H1 (cell line): Measurements from ENCODE around the gene VOPP1.

Experiments used
- CHD1 ChIP-seq: IDR thresholded peaks from 2 replicates; pipeline ENCODE4 v1.6.1; 2012; ENCODE audit warnings: low read depth, low read length, improper control_type of control experiment
- CREB1 ChIP-seq: IDR thresholded peaks from 2 replicates; pipeline ENCODE4 v1.6.1; 2012; ENCODE audit warnings: inconsistent platforms
- GTF2F1 ChIP-seq: IDR thresholded peaks from 2 replicates; pipeline ENCODE4 v1.6.1; 2012; ENCODE audit warnings: low read depth, low read length, improper control_type of control experiment, borderline replicate concordance
- KDM1A ChIP-seq: fragments of 200-600, 300-600 bp; sonication (generic); IDR thresholded peaks from 2 replicates; pipeline ENCODE4 v1.7.1; 2016; ENCODE audit warnings: mild to moderate bottlenecking, low read length, borderline replicate concordance
- POLR2AphosphoS5 ChIP-seq: IDR thresholded peaks from 2 replicates; pipeline ENCODE4 v1.6.1; 2011; ENCODE audit warnings: low read depth, low read length
- SP2 ChIP-seq: IDR thresholded peaks from 2 replicates; pipeline ENCODE4 v1.6.1; 2012; ENCODE audit warnings: mild to moderate bottlenecking, low read length, inconsistent platforms
- TAF7 ChIP-seq: optimal IDR thresholded peaks from 2 replicates; pipeline ENCODE3; 2011; ENCODE audit warnings: low read depth, mild to moderate bottlenecking, inconsistent platforms, low read length, moderate library complexity, borderline replicate concordance
- TF ChIP-seq, protein P1 (sequence below), 3 experiments: IDR thresholded peaks; 1 replicate in 2 of 3; 2 replicates in 1 of 3; pipeline versions ENCODE4 v1.5.1 to v1.6.1; 2011; ENCODE audit warnings: low read length in 3 of 3, mild to moderate bottlenecking in 3 of 3, inconsistent platforms in 2 of 3, low read depth in 1 of 3, moderate library complexity in 1 of 3; ENCODE audit not compliant: insufficient read depth in 1 of 3; ENCODE audit errors: control extremely low read depth in 1 of 3

GRCh38 chr7:55510621-55511020 lies 61.7 kb downstream of the VOPP1 start:
- TF ChIP-seq CHD1 (no peak), SP2 (no peak), KDM1A (no peak), GTF2F1 (no peak), POLR2AphosphoS5 (no peak), TAF7 (no peak), CREB1 (no peak)
- TF ChIP-seq, protein P1, sequence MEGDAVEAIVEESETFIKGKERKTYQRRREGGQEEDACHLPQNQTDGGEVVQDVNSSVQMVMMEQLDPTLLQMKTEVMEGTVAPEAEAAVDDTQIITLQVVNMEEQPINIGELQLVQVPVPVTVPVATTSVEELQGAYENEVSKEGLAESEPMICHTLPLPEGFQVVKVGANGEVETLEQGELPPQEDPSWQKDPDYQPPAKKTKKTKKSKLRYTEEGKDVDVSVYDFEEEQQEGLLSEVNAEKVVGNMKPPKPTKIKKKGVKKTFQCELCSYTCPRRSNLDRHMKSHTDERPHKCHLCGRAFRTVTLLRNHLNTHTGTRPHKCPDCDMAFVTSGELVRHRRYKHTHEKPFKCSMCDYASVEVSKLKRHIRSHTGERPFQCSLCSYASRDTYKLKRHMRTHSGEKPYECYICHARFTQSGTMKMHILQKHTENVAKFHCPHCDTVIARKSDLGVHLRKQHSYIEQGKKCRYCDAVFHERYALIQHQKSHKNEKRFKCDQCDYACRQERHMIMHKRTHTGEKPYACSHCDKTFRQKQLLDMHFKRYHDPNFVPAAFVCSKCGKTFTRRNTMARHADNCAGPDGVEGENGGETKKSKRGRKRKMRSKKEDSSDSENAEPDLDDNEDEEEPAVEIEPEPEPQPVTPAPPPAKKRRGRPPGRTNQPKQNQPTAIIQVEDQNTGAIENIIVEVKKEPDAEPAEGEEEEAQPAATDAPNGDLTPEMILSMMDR (IDR thresholded peaks at IDR 0.05; ENCODE audit: control extremely low read depth in 1 of 3, insufficient read depth in 1 of 3, low read depth in 1 of 3, low read length in 3 of 3): no peak
